ENCODE data around the gene SLC25A48.

The SLC25A48 gene

DNA sequence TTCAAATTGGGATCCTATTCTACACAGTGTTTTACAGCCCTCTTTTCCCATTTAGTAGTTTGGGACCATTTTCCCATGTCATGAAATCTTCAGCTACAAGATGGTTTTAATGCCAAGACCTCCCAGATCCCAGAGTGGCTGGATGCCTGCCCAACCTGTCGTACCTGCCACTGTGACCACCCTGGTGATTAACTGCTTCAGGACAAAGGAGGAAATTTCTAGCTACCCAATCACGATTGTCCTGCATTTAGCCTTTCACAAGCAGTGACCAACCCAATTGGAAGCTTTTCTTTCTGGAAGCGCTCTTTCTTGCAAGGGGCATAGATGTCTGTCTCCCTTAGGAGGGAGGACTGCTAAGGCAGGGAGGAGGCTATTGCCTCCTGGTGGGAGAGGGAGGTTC, 47.4 kb downstream of the SLC25A48 start:
- H2AFZ ChIP-seq (ENCODE audit: low read length, unreplicated experiment), result no peak overlapping the region
- peaks cover 38% of the 10 kb centered on the region for H3K27me3 ChIP-seq (ENCODE audit: insufficient read depth, low read length)
- no peak overlapping the region for H3K27ac ChIP-seq (ENCODE audit: low read depth, low read length)
- H3K36me3 ChIP-seq (ENCODE audit: insufficient read depth, low read length), result no peaks in the 10 kb centered on the region
- peaks cover 5% of the 10 kb centered on the region for H3K4me1 ChIP-seq (ENCODE audit: control insufficient read depth, insufficient read depth, low read length, unreplicated experiment)
- H3K79me2 ChIP-seq (ENCODE audit: control insufficient read depth, insufficient read depth, low read length, unreplicated experiment), result no peaks in the 10 kb centered on the region
- H3K4me3 ChIP-seq (ENCODE audit: low read depth, low read length), result no peak overlapping the region

DNA sequence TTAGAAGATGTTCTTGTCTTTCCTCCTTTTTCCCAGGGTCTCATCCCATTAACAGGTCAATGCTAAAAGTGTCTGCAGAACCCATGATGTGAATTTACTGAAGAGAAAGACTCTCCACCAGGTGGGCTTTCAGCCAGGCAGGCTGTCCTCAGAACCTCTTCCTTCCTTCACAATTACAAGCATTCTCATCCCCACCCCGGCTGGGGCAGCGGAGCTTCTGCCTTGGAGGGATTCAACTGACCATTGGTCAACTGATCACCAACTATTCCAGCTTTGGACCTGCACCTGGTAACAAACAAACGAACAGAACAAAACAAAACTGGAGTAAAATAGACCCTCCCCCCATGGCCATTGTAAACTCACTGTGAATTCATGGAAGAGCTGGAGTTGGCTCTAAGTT, 48.6 kb downstream of the SLC25A48 start:
- H3K4me1 ChIP-seq (ENCODE audit: control insufficient read depth, insufficient read depth, low read length, unreplicated experiment), result peaks cover 5% of the 10 kb centered on the region
- no peak overlapping the region for H2AFZ ChIP-seq (ENCODE audit: low read length, unreplicated experiment)

DNA sequence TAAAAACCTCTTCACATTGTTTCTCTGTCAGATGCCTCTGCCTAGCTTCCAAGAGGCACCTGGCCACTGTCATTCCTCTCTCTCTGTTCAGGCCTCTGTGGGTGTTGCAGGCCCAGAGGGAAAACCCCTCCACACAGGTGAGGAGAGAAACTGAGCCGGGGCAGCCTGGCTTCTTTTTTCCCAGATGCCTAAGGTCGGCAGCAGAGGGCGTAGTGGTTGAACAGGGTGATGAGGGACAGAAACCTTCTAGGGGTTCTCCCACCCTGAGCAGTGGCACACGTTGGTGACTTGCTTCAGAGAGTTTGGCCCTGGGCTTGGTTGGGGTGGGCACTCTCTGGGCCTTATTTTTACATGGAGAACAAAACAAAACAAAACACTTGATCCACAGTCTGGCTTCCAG, 49.0 kb downstream of the SLC25A48 start:
- Histone ChIP-seq H3K27me3 (ENCODE audit: insufficient read depth, low read length) (peaks cover 38% of the 10 kb centered on the region), H2AFZ (ENCODE audit: low read length, unreplicated experiment) (no peak overlapping the region), H3K36me3 (ENCODE audit: insufficient read depth, low read length) (no peaks in the 10 kb centered on the region), H3K79me2 (ENCODE audit: control insufficient read depth, insufficient read depth, low read length, unreplicated experiment) (no peaks in the 10 kb centered on the region), H3K4me1 (ENCODE audit: control insufficient read depth, insufficient read depth, low read length, unreplicated experiment) (peaks cover 5% of the 10 kb centered on the region), H3K4me3 (ENCODE audit: low read depth, low read length) (no peak overlapping the region), H3K27ac (ENCODE audit: low read depth, low read length) (no peak overlapping the region)

More for the DNA sequence above, 48.6 kb downstream of the SLC25A48 start:
- H3K27ac ChIP-seq (ENCODE audit: low read depth, low read length), result no peak overlapping the region
- no peaks in the 10 kb centered on the region for H3K36me3 ChIP-seq (ENCODE audit: insufficient read depth, low read length)
- H3K4me3 ChIP-seq (ENCODE audit: low read depth, low read length), result no peak overlapping the region
- no peaks in the 10 kb centered on the region for H3K79me2 ChIP-seq (ENCODE audit: control insufficient read depth, insufficient read depth, low read length, unreplicated experiment)
- peaks cover 38% of the 10 kb centered on the region for H3K27me3 ChIP-seq (ENCODE audit: insufficient read depth, low read length)

GRCh38 chr5:135885031-135885430, 50.6 kb downstream of the SLC25A48 start:
- Histone ChIP-seq H3K4me1 (ENCODE audit: control insufficient read depth, insufficient read depth, low read length, unreplicated experiment) (peaks cover 5% of the 10 kb centered on the region), H3K79me2 (ENCODE audit: control insufficient read depth, insufficient read depth, low read length, unreplicated experiment) (no peaks in the 10 kb centered on the region), H3K27ac (ENCODE audit: low read depth, low read length) (no peak overlapping the region), H2AFZ (ENCODE audit: low read length, unreplicated experiment) (no peak overlapping the region), H3K27me3 (ENCODE audit: insufficient read depth, low read length) (peaks cover 38% of the 10 kb centered on the region), H3K4me3 (ENCODE audit: low read depth, low read length) (no peak overlapping the region), H3K36me3 (ENCODE audit: insufficient read depth, low read length) (no peaks in the 10 kb centered on the region)

GRCh38 chr5:135886136-135886535, 51.7 kb downstream of the SLC25A48 start:
- Histone ChIP-seq H3K4me3 (ENCODE audit: low read depth, low read length) (no peak overlapping the region), H3K27me3 (ENCODE audit: insufficient read depth, low read length) (peaks cover 37% of the 10 kb centered on the region), H3K79me2 (ENCODE audit: control insufficient read depth, insufficient read depth, low read length, unreplicated experiment) (no peaks in the 10 kb centered on the region), H3K36me3 (ENCODE audit: insufficient read depth, low read length) (no peaks in the 10 kb centered on the region), H3K27ac (ENCODE audit: low read depth, low read length) (no peak overlapping the region), H2AFZ (ENCODE audit: low read length, unreplicated experiment) (no peak overlapping the region), H3K4me1 (ENCODE audit: control insufficient read depth, insufficient read depth, low read length, unreplicated experiment) (no peaks in the 10 kb centered on the region)

DNA sequence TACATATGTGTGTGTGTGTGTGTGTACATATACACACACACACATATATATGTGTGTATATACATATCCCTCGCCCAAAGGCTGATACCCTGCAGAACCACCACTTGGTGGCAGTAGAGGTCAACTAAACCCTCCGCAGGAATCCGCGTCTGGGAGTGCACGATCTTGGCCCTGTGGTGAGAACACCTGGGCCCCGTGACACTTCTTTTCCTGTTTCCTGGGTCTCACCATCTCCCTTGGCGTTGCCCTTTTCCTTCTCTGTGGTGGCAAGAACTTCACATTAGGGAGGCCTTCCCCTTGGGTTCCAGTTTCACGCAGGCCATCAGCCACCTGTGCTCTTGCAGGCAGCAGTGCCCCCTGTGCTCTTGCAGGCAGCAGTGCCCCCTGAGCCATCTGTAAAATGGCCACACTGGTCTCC, 53.0 kb downstream of the SLC25A48 start:
- Histone ChIP-seq H2AFZ (ENCODE audit: low read length, unreplicated experiment) (no peak overlapping the region), H3K27ac (ENCODE audit: low read depth, low read length) (no peak overlapping the region), H3K27me3 (ENCODE audit: insufficient read depth, low read length) (peaks cover 27% of the 10 kb centered on the region), H3K36me3 (ENCODE audit: insufficient read depth, low read length) (no peaks in the 10 kb centered on the region), H3K79me2 (ENCODE audit: control insufficient read depth, insufficient read depth, low read length, unreplicated experiment) (no peaks in the 10 kb centered on the region), H3K4me3 (ENCODE audit: low read depth, low read length) (no peak overlapping the region), H3K4me1 (ENCODE audit: control insufficient read depth, insufficient read depth, low read length, unreplicated experiment) (no peaks in the 10 kb centered on the region)

DNA sequence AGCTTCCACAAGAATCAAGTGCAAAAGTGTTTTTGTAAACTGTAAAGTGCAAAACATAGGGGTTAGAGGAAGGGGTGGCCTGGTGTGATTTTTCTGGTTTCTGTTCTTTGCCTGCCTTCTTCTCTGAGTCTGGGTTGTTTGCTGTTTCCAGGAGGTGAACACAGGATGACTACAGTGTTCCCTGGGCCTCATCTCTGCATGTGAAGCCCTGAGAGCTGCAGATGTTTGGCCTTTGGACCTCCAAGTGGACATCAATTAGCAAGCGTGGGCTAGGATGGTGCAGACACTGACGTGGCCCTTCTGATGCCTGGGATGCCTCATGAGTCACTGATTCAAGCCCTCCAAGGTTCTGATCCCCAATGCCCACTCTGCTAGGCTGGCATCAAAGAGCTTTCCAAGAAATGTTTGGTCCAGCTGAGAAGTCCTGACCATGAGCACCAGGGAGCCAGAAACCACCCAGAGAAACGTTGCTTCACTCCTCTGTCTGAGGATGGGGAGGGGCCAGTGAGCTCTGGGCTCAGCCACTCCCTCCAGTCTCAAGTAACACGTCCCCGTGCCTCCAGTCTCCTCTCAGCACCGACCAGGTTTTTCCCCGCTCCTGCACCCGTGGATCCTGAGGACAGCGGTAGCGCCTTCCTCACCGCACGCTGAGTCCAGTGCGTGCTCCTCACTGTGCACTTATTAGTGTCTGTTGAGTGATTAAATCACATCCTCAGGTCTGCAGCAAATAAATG, 53.6 kb downstream of the SLC25A48 start:
- Histone ChIP-seq H3K4me3 (ENCODE audit: low read depth, low read length) (no peak overlapping the region), H2AFZ (ENCODE audit: low read length, unreplicated experiment) (no peak overlapping the region), H3K79me2 (ENCODE audit: control insufficient read depth, insufficient read depth, low read length, unreplicated experiment) (no peaks in the 10 kb centered on the region), H3K27me3 (ENCODE audit: insufficient read depth, low read length) (peaks cover 21% of the 10 kb centered on the region), H3K36me3 (ENCODE audit: insufficient read depth, low read length) (no peaks in the 10 kb centered on the region), H3K27ac (ENCODE audit: low read depth, low read length) (no peak overlapping the region), H3K4me1 (ENCODE audit: control insufficient read depth, insufficient read depth, low read length, unreplicated experiment) (no peaks in the 10 kb centered on the region)

DNA sequence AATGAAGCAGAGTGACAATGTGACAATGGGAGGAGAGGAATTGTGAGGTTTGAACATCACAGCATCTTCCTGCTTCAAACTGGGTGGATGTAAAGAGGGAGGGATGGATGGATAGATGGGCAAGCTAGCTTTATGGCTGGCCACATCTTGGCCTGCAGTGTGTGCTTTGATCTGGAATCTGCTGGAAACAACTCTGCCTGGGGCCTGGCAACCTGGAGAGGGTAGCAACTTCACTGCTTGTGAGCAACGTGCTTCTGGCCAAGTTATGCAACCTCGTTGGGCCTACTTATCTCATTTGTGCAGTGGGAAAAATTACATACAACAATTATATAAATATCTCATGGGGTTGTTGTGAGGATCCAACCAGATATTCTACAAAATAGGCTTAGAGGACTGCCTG, 55.8 kb downstream of the SLC25A48 start:
- no peak overlapping the region for H3K27ac ChIP-seq (ENCODE audit: low read depth, low read length)
- no peaks in the 10 kb centered on the region for H3K4me1 ChIP-seq (ENCODE audit: control insufficient read depth, insufficient read depth, low read length, unreplicated experiment)
- no peaks in the 10 kb centered on the region for H3K36me3 ChIP-seq (ENCODE audit: insufficient read depth, low read length)
- no peak overlapping the region for H3K4me3 ChIP-seq (ENCODE audit: low read depth, low read length)
- H3K27me3 ChIP-seq (ENCODE audit: insufficient read depth, low read length), result peaks cover 3% of the 10 kb centered on the region; the same call in 1 of the 2 replicates
- no peak overlapping the region for H2AFZ ChIP-seq (ENCODE audit: low read length, unreplicated experiment)
- no peaks in the 10 kb centered on the region for H3K79me2 ChIP-seq (ENCODE audit: control insufficient read depth, insufficient read depth, low read length, unreplicated experiment)

DNA sequence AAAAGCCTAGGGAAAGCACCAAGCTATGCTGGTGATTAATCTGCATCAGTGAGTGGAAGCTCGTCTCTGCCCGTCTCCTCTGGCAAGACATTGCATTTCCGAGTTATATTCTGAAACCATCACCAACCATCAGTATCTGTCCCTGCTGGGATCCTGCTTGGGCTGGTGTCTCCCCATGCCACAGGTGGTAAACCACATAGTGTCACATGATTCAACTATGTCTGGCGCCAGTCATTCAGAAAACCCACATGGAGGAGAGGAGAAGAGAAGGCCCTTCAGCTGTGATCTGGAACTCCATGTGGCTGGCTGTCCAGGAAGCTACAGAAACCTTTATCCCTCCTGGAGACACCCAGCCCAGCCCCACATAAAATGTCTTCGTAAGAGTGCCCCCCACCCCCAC, 56.4 kb downstream of the SLC25A48 start:
- Histone ChIP-seq H3K4me3 (ENCODE audit: low read depth, low read length) (no peak overlapping the region), H3K27me3 (ENCODE audit: insufficient read depth, low read length) (no peaks in the 10 kb centered on the region), H3K27ac (ENCODE audit: low read depth, low read length) (no peak overlapping the region), H2AFZ (ENCODE audit: low read length, unreplicated experiment) (no peak overlapping the region), H3K36me3 (ENCODE audit: insufficient read depth, low read length) (no peaks in the 10 kb centered on the region), H3K79me2 (ENCODE audit: control insufficient read depth, insufficient read depth, low read length, unreplicated experiment) (no peaks in the 10 kb centered on the region), H3K4me1 (ENCODE audit: control insufficient read depth, insufficient read depth, low read length, unreplicated experiment) (no peaks in the 10 kb centered on the region)

DNA sequence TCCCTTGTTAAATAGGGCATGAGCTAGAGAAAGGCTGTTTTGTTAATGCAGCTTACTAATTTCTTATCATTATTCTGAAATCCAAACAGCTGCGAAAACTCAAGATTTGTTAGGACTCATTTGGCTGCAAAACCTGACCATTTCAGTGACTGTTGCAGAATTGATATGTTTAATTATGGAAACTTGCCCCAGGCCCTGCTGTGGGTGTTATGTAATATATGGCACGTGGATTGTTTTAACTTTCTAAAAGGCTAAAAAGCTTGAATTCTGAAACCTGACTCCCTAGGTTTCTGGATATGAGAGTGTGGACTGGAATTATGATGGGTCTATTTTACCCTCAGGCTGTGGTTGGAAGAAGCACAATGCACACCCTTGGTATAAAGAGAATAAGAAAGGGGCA, 56.8 kb downstream of the SLC25A48 start:
- H3K36me3 ChIP-seq (ENCODE audit: insufficient read depth, low read length), result no peaks in the 10 kb centered on the region
- no peaks in the 10 kb centered on the region for H3K4me1 ChIP-seq (ENCODE audit: control insufficient read depth, insufficient read depth, low read length, unreplicated experiment)
- H3K27me3 ChIP-seq (ENCODE audit: insufficient read depth, low read length), result no peaks in the 10 kb centered on the region
- no peak overlapping the region for H2AFZ ChIP-seq (ENCODE audit: low read length, unreplicated experiment)
- H3K79me2 ChIP-seq (ENCODE audit: control insufficient read depth, insufficient read depth, low read length, unreplicated experiment), result no peaks in the 10 kb centered on the region
- H3K4me3 ChIP-seq (ENCODE audit: low read depth, low read length), result no peak overlapping the region
- no peak overlapping the region for H3K27ac ChIP-seq (ENCODE audit: low read depth, low read length)

- Histone ChIP-seq H3K36me3 (ENCODE audit: insufficient read depth, low read length) (no peaks in the 10 kb centered on the region), H2AFZ (ENCODE audit: low read length, unreplicated experiment) (no peak overlapping the region), H3K79me2 (ENCODE audit: control insufficient read depth, insufficient read depth, low read length, unreplicated experiment) (no peaks in the 10 kb centered on the region), H3K4me3 (ENCODE audit: low read depth, low read length) (no peak overlapping the region), H3K4me1 (ENCODE audit: control insufficient read depth, insufficient read depth, low read length, unreplicated experiment) (no peaks in the 10 kb centered on the region), H3K27me3 (ENCODE audit: insufficient read depth, low read length) (no peaks in the 10 kb centered on the region), H3K27ac (ENCODE audit: low read depth, low read length) (no peak overlapping the region)
These were observed 57.3 kb downstream of the SLC25A48 start for GRCh38 chr5:135891791-135892190.

Measured in ACC112 (cell line).